Subcutaneous abdominal adipose tissue (tissue), 5 donors: ENCODE data around the gene RAMACL.
"Not testable (repeated sequence)": the region's sequence is repeated elsewhere in the genome, so short reads cannot be mapped to it uniquely, and the experiment has no call there.

Source experiments
- H3K27ac ChIP-seq: one replicate; pipeline ENCODE4 v1.7.0; 2013; ENCODE audit warnings: low read depth, mild to moderate bottlenecking, inconsistent platforms, low read length, moderate library complexity
- H3K27me3 ChIP-seq, 5 donors: one replicate each; pipeline ENCODE4 v1.7.0; 2013; ENCODE audit warnings: low read length in 5 of 5, inconsistent platforms in 1 of 5; ENCODE audit not compliant: control insufficient read depth in 5 of 5, insufficient read depth in 4 of 5
- H3K36me3 ChIP-seq, 5 donors: one replicate each; pipeline ENCODE4 v1.7.0; 2013; ENCODE audit warnings: low read length in 5 of 5; ENCODE audit not compliant: control insufficient read depth in 5 of 5, insufficient read depth in 5 of 5
- H3K4me1 ChIP-seq, 5 donors: one replicate each; pipeline ENCODE4 v1.7.0; 2013; ENCODE audit warnings: low read length in 5 of 5, mild to moderate bottlenecking in 3 of 5, moderate library complexity in 1 of 5; ENCODE audit not compliant: control insufficient read depth in 5 of 5, insufficient read depth in 5 of 5
- H3K4me3 ChIP-seq, 5 donors: one replicate each; pipeline ENCODE4 v1.7.0; 2013; ENCODE audit warnings: low read length in 5 of 5, low read depth in 1 of 5
- H3K9ac ChIP-seq, 5 donors: one replicate each; pipeline ENCODE4 v1.7.0; 2013; ENCODE audit warnings: low read length in 5 of 5, mild to moderate bottlenecking in 4 of 5, moderate library complexity in 3 of 5
- H3K9me3 ChIP-seq, 5 donors: one replicate each; pipeline ENCODE4 v1.7.0; 2013; ENCODE audit warnings: low read length in 5 of 5; ENCODE audit not compliant: control insufficient read depth in 5 of 5
- donor health status: healthy.
- donor health status: healthy.
- donor health status: healthy.
- donor health status: healthy.
- donor health status: healthy.

Gene RAMACL

DNA sequence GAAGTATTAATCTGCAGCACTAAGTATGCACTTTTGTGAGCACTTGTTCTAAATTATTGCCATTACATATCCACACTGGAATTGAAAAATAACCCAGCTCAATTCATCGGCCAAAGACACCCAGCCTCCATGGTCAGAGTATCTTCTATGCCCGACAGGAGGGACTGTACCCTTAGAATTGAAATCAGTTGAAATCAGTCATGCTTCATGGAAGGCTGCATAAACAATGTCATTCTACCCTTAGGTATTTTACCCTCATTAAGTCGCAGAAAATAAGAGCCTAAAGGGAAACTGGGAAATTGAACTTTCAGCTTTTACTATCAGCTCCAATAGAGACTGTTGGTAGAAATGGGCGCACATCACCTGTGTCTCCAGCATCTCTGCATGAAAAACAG, 2.9 kb upstream of the RAMACL start:
- Histone ChIP-seq H3K9ac (no peak overlapping the region), H3K27ac (peak overlapping the region; percentile 30), H3K27me3 (no peaks in the 10 kb centered on the region), H3K9me3 (no peaks in the 10 kb centered on the region), H3K36me3 (peaks cover 0 to 2% (median 0%) of the 10 kb centered on the region in 5 donors), H3K4me3 (no peak overlapping the region), H3K4me1 (peaks cover 0 to 32% (median 21%) of the 10 kb centered on the region in 5 donors)

DNA sequence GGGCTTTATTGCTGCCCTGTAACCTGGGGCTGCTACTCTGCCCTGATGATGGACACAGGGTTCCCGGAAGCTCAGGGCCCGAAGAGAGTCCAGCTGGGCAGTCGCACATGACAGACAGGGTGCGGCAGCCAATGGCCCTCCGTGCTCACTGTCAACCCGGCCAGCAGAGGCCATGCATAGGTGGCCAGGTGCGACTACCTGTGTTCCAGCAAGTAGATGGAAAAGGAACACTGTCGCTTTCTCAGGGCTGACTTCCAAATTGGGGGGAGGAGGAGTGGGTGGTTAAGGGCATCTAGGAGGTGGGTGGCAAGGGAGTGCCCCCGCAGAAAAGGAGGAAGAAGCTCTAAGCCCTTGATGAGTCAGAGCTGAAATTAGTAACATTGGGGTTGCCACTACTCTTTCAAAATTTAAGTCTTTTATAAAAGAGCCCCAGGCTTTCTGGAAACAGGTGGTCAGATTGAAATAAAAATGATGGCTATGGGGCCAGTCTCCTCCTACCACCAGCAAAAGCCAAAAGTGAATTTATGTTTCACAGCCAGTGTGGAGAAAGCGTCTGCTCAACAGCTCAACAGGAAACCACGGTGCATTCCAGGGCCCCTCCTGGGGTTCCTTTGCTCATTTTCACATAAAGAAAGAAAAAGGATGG, 2.3 kb upstream of the RAMACL start:
- no peak overlapping the region for H3K9ac ChIP-seq
- peak overlapping the region; percentile 30 for H3K27ac ChIP-seq
- no peak overlapping the region for H3K4me3 ChIP-seq
- no peaks in the 10 kb centered on the region for H3K9me3 ChIP-seq
- peaks cover 0 to 2% (median 0%) of the 10 kb centered on the region in 5 donors for H3K36me3 ChIP-seq
- peaks cover 0 to 35% (median 21%) of the 10 kb centered on the region in 5 donors for H3K4me1 ChIP-seq
- H3K27me3 ChIP-seq: no peaks in the 10 kb centered on the region

DNA sequence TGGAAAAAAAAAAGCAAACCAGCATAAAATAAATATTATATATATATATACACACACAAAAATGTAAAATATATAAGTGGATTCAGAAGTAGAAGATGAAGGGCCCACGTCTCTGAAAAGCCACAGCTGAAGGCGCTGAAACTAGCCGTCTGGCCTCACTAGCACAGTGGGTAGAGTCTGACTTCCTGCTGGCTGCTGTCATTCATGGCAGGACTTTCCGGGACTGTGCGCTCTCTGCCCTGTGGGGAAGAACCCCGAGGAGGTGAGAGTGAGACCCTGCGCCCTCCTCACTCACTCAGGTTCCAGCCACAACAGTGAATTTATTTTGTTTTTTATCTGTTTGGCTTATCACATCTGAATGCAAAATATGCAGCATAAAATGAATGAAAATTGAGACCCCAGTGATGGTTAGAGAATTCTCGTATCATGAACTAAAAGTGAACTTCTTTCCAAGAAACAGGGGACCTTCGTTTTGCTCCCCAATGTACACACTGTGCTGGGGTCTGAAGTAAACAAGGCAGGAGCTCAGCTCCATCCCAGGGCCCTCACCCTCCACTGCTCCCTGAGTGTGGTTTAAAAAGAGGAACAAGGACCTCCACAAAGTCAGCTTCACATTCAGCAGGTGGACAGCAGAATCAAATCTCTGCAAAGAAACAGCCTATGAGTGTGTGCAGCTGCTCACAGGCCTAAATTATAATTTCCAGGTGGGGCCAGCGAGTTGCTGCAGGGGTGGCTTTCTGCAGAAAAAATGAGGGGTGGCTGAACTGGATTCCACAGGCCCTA, 1.3 kb upstream of the RAMACL start:
- H3K9me3 ChIP-seq: no peaks in the 10 kb centered on the region

GRCh38 chr6:166584853-166585429, 1.5 kb downstream of the RAMACL start:
- peaks cover 0 to 3% (median 0%) of the 10 kb centered on the region in 5 donors for H3K36me3 ChIP-seq
- H3K9ac ChIP-seq: no peak overlapping the region
- peaks cover 0 to 28% (median 16%) of the 10 kb centered on the region in 5 donors for H3K4me1 ChIP-seq
- H3K27me3 ChIP-seq: no peaks in the 10 kb centered on the region
- no peaks in the 10 kb centered on the region for H3K9me3 ChIP-seq
- H3K27ac ChIP-seq: no peak overlapping the region
- no peak overlapping the region for H3K4me3 ChIP-seq

More for the DNA sequence above, 1.3 kb upstream of the RAMACL start:
- peaks cover 0 to 3% (median 0%) of the 10 kb centered on the region in 5 donors for H3K36me3 ChIP-seq
- H3K9ac ChIP-seq: no peak overlapping the region
- H3K4me1 ChIP-seq: peaks cover 0 to 35% (median 21%) of the 10 kb centered on the region in 5 donors
- H3K27ac ChIP-seq: no peak overlapping the region
- H3K27me3 ChIP-seq: no peaks in the 10 kb centered on the region
- H3K4me3 ChIP-seq: no peak overlapping the region

- Histone ChIP-seq H3K36me3 (peaks cover 0 to 3% (median 0%) of the 10 kb centered on the region in 5 donors), H3K9me3 (no peaks in the 10 kb centered on the region)
Observed at GRCh38 chr6:166584155-166584554, 2.3 kb downstream of the RAMACL start.

GRCh38 chr6:166583230-166583965, 3.1 kb downstream of the RAMACL start:
- no peak overlapping the region for H3K27ac ChIP-seq

More at GRCh38 chr6:166584155-166584554, 2.3 kb downstream of the RAMACL start:
- Histone ChIP-seq H3K9ac (no peak overlapping the region), H3K4me3 (no peak overlapping the region), H3K27me3 (no peaks in the 10 kb centered on the region), H3K4me1 (peaks cover 0 to 27% (median 11%) of the 10 kb centered on the region in 5 donors), H3K27ac (no peak overlapping the region)

GRCh38 chr6:166582258-166582657, 4.2 kb downstream of the RAMACL start:
- Histone ChIP-seq H3K4me1 (peaks cover 0 to 13% (median 3%) of the 10 kb centered on the region in 5 donors), H3K36me3 (peaks cover 0 to 3% (median 0%) of the 10 kb centered on the region in 5 donors), H3K27ac (no peak overlapping the region), H3K4me3 (no peak overlapping the region), H3K9me3 (no peaks in the 10 kb centered on the region), H3K27me3 (no peaks in the 10 kb centered on the region), H3K9ac (no peak overlapping the region)

More at GRCh38 chr6:166583230-166583965, 3.1 kb downstream of the RAMACL start:
- Histone ChIP-seq H3K27me3 (no peaks in the 10 kb centered on the region), H3K4me1 (peaks cover 0 to 21% (median 9%) of the 10 kb centered on the region in 5 donors), H3K4me3 (no peak overlapping the region), H3K36me3 (peaks cover 0 to 3% (median 0%) of the 10 kb centered on the region in 5 donors), H3K9ac (no peak overlapping the region), H3K9me3 (no peaks in the 10 kb centered on the region)

DNA sequence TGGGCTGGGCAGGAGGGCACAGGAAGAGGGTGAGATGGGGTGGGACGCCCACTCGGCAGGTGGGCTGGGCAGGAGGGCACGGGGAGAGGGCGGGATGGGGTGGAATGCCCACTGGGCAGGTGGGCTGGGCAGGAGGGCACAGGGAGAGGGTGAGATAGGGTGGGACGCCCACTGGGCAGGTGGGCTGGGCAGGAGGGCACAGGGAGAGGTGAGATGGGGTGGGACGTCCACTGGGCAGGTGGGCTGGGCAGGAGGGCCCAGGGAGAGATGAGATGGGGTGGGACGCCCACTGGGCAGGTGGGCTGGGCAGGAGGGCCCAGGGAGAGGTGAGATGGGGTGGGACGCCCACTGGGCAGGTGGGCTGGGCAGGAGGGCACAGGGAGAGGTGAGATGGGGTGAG, 4.7 kb downstream of the RAMACL start:
- peaks cover 0 to 11% (median 3%) of the 10 kb centered on the region in 5 donors for H3K4me1 ChIP-seq
- not testable (repeated sequence) for H3K27ac ChIP-seq, H3K27me3 ChIP-seq, H3K36me3 ChIP-seq, H3K9me3 ChIP-seq, H3K9ac ChIP-seq, H3K4me3 ChIP-seq

DNA sequence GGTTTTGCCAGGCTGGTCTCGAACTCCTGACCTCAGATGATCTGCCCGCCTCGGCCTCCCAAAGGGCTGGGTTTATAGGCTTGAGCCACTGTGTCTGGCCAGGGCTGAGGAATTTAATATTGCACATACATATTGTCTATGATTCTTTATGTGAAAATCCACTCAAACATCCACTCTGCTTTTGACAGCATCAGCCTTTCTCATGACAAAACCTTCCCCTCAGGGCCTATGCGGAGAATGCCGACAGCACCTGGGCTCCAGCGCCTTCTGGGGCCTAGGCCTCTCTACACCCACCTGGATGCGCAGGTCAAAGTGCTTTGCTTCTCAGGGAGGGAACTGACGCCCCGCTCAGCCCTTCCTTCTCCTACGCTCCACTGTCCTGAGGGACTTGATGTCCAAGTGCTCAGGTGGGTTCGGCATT, 5.4 kb downstream of the RAMACL start:
- Histone ChIP-seq H3K9me3 (no peaks in the 10 kb centered on the region), H3K27me3 (no peaks in the 10 kb centered on the region), H3K4me1 (peaks cover 0 to 11% (median 3%) of the 10 kb centered on the region in 5 donors), H3K9ac (no peak overlapping the region), H3K36me3 (peaks cover 0 to 3% (median 0%) of the 10 kb centered on the region in 5 donors), H3K4me3 (no peak overlapping the region), H3K27ac (no peak overlapping the region)
